DOHH2 (cell line): Measurements from ENCODE around the gene PIGO.

ENCODE experiments used
- CTCF ChIP-seq: fragments of 200-600 bp; sonication (generic); IDR thresholded peaks from one replicate; pipeline ENCODE4 v1.5.1; 2014; ENCODE audit warnings: antibody characterized with exemption, mild to moderate bottlenecking, low read depth, low read length; ENCODE audit not compliant: poor library complexity, severe bottlenecking
- EZH2phosphoT487 ChIP-seq: fragments of 200-600 bp; sonication (generic); IDR thresholded peaks from 2 replicates; pipeline ENCODE4 v1.6.1; 2017; ENCODE audit warnings: borderline replicate concordance, mild to moderate bottlenecking, antibody characterized with exemption, low read length, moderate library complexity, mixed read lengths

GRCh38 chr9:35114840-35115628 is 18.6 kb upstream of the PIGO start:
- TF ChIP-seq CTCF (no peak), EZH2phosphoT487 (no peak)
